SK-N-SH treated with all-trans-retinoic acid at 6 μM for 48 hours (cell line): Measurements from ENCODE around the gene PEX5L.

ENCODE experiments used
- ATAC-seq: fragments of 200-7000 bp; cut with Tn5 transposase; 3 replicates; pipeline ENCODE4 v1.9.1; 2020; ENCODE audit warnings: mild to moderate bottlenecking, moderate library complexity
- ARNTL ChIP-seq: fragments of 450-650 bp; formaldehyde crosslinking; IDR thresholded peaks from 2 replicates; pipeline ENCODE4 v1.5.0; 2020; ENCODE audit warnings: low read depth, mild to moderate bottlenecking, moderate library complexity, borderline replicate concordance
- BACH2 ChIP-seq: fragments of 250-450 bp; sonication (Bioruptor Pico); IDR thresholded peaks from 2 replicates; pipeline ENCODE4 v1.9.0; 2021; ENCODE audit warnings: mild to moderate bottlenecking, borderline replicate concordance
- CSDC2 ChIP-seq: fragments of 250-450 bp; sonication (Bioruptor Pico); IDR thresholded peaks from 2 replicates; pipeline ENCODE4 v1.5.0; 2020; ENCODE audit warnings: mild to moderate bottlenecking, moderate library complexity
- ESRRG ChIP-seq: fragments of 250-450 bp; sonication (Bioruptor Pico); IDR thresholded peaks from 2 replicates; pipeline ENCODE4 v1.6.1; 2021; ENCODE audit warnings: mild to moderate bottlenecking
- GLIS3 ChIP-seq: fragments of 250-450 bp; sonication (Bioruptor Pico); IDR thresholded peaks from 2 replicates; pipeline ENCODE4 v1.5.0; 2020; ENCODE audit warnings: mild to moderate bottlenecking, moderate library complexity
- ISL1 ChIP-seq: fragments of 250-450 bp; sonication (Bioruptor Pico); IDR thresholded peaks from 2 replicates; pipeline ENCODE4 v2.1.2; 2022; ENCODE audit warnings: mild to moderate bottlenecking, moderate library complexity
- OSR1 ChIP-seq: fragments of 250-450 bp; sonication (Bioruptor Pico); IDR thresholded peaks from 2 replicates; pipeline ENCODE4 v1.8.0; 2022; ENCODE audit warnings: moderate library complexity, mild to moderate bottlenecking, inconsistent platforms
- PPARA ChIP-seq: fragments of 250-450 bp; sonication (Bioruptor Pico); IDR thresholded peaks from 2 replicates; pipeline ENCODE4 v1.5.0; 2020; ENCODE audit warnings: mild to moderate bottlenecking, borderline replicate concordance
- RARB ChIP-seq: fragments of 250-450 bp; sonication (Bioruptor Pico); IDR thresholded peaks from 2 replicates; pipeline ENCODE4 v1.8.0; 2021; ENCODE audit warnings: mild to moderate bottlenecking, moderate library complexity
- SNAI2 ChIP-seq: fragments of 250-450 bp; sonication (Bioruptor Pico); IDR thresholded peaks from 2 replicates; pipeline ENCODE4 v1.5.0; 2020; ENCODE audit warnings: mild to moderate bottlenecking, moderate library complexity
- TCF4 ChIP-seq: fragments of 250-450 bp; sonication (Bioruptor Pico); IDR thresholded peaks from 2 replicates; pipeline ENCODE4 v1.8.0; 2021; ENCODE audit warnings: mild to moderate bottlenecking, moderate library complexity, borderline replicate concordance
- TOX ChIP-seq: fragments of 250-450 bp; sonication (Bioruptor Pico); IDR thresholded peaks from 2 replicates; pipeline ENCODE4 v1.8.0; 2021; ENCODE audit warnings: mild to moderate bottlenecking, moderate library complexity, borderline replicate concordance
- ZC3H10 ChIP-seq: fragments of 250-450 bp; sonication (Bioruptor Pico); IDR thresholded peaks from 2 replicates; pipeline ENCODE4 v1.5.1; 2021; ENCODE audit warnings: mild to moderate bottlenecking, moderate library complexity
- ZFP3 ChIP-seq: fragments of 250-450 bp; sonication (Bioruptor Pico); IDR thresholded peaks from 2 replicates; pipeline ENCODE4 v1.5.0; 2020; ENCODE audit warnings: mild to moderate bottlenecking, moderate library complexity
- ZFP30 ChIP-seq: fragments of 450-650 bp; formaldehyde crosslinking; IDR thresholded peaks from 2 replicates; pipeline ENCODE4 v1.5.0; 2022; ENCODE audit warnings: mild to moderate bottlenecking, moderate library complexity
- ZNF565 ChIP-seq: fragments of 450-650 bp; formaldehyde crosslinking; conservative IDR thresholded peaks from 2 replicates; pipeline ENCODE4 v1.5.0; 2020; ENCODE audit warnings: low read depth, mild to moderate bottlenecking, moderate library complexity
- TF ChIP-seq, protein P1 (sequence below): fragments of 250-450 bp; sonication (Bioruptor Pico); IDR thresholded peaks from 2 replicates; pipeline ENCODE4 v1.5.1; 2020; ENCODE audit warnings: low read depth, mild to moderate bottlenecking, moderate library complexity
- TF ChIP-seq, protein P2 (sequence below): fragments of 250-450 bp; sonication (Bioruptor Pico); IDR thresholded peaks from 2 replicates; pipeline ENCODE4 v1.8.0; 2021; ENCODE audit warnings: low read depth, mild to moderate bottlenecking, moderate library complexity, borderline replicate concordance
- TF ChIP-seq, protein P3 (sequence below): fragments of 250-450 bp; sonication (Bioruptor Pico); IDR thresholded peaks from 2 replicates; pipeline ENCODE4 v1.5.1; 2021; ENCODE audit warnings: mild to moderate bottlenecking, moderate library complexity
- TF ChIP-seq, protein P4 (sequence below): fragments of 250-450 bp; sonication (Bioruptor Pico); IDR thresholded peaks from 2 replicates; pipeline ENCODE4 v1.5.0; 2020; ENCODE audit warnings: mild to moderate bottlenecking, moderate library complexity
- TF ChIP-seq, protein P5 (sequence below): fragments of 250-450 bp; sonication (Bioruptor Pico); IDR thresholded peaks from 2 replicates; pipeline ENCODE4 v1.8.0; 2020; ENCODE audit warnings: mild to moderate bottlenecking, moderate library complexity, borderline replicate concordance

Gene PEX5L

DNA sequence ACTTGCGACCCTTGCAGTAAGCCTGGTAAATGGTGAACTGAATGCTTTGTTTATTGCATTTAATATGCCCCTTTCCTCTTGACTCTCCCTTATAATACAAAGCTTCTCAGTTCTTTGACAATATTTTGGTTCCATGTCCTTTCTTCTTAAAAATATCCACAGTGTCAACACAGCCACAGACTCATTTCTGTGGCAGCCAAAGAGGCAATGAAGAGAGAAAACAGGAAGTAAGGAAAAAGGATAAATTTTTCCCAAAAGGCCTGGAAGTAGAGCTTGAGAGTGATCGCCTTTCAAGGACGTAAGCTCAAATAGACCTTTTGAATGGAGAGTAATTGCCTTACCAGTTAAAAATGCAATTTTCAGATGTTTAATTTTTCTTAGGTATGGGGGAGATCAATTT, 59.4 kb downstream of the PEX5L start (continued):
- TF ChIP-seq, protein P1, sequence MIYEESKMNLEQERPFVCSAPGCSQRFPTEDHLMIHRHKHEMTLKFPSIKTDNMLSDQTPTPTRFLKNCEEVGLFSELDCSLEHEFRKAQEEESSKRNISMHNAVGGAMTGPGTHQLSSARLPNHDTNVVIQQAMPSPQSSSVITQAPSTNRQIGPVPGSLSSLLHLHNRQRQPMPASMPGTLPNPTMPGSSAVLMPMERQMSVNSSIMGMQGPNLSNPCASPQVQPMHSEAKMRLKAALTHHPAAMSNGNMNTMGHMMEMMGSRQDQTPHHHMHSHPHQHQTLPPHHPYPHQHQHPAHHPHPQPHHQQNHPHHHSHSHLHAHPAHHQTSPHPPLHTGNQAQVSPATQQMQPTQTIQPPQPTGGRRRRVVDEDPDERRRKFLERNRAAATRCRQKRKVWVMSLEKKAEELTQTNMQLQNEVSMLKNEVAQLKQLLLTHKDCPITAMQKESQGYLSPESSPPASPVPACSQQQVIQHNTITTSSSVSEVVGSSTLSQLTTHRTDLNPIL (CRISPR knock-in tag): no peak
- TF ChIP-seq OSR1 (no peak), ESRRG (CRISPR knock-in tag) (no peak)

DNA sequence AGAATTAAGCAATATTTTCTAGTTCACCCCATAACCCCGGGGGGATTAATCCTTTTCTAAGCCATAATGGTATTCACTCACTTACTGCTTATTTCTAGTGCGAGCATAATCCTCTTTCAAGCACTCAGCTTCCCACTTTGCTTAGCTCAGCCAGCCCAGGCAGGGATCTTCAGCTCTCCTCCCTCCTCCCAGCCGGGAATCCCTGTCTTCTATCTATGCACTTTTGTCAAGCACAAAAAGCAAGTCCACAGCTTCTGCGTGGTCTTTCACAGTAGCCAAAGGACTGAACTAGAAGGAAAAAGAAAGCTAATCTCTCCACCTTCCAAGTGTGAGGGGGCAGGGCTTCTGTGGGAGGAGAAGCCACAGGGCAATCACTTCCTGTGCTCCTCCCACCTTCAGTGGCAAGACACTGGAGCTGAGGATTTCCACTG, 62.8 kb downstream of the PEX5L start:
- no peak for ATAC-seq

DNA sequence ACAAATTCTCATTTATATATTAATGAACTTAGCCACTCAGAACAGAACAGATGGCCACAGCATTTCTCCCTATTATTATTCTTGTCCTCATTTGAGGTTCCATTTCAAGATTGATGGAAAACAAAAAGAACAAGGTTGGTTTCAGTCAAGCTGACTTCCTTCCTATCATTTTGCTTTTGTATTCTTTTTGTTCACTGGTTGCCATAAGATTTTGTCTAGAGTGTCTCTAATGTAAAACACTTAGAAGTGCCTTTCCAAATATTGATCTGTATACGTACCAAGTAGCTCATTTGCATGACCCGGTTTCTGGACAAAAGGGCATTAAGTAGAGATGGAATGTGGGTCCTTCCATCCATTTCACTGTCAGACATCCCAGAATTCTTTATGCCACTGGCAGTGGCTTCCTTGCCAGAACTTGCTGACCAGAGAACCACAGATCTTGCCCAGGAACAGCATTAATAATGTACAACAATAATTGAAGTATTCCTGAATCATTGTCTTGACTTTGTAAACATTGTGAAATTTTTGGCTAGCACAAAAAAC, 63.8 kb downstream of the PEX5L start:
- no peak for ATAC-seq
- no peak for TF ChIP-seq ZFP3 (CRISPR knock-in tag)
- TF ChIP-seq OSR1: no peak
- no peak for TF ChIP-seq ZNF565 (CRISPR knock-in tag)
- no peak for TF ChIP-seq ARNTL (CRISPR knock-in tag)
- TF ChIP-seq PPARA (CRISPR knock-in tag): no peak
- TF ChIP-seq, protein P2, sequence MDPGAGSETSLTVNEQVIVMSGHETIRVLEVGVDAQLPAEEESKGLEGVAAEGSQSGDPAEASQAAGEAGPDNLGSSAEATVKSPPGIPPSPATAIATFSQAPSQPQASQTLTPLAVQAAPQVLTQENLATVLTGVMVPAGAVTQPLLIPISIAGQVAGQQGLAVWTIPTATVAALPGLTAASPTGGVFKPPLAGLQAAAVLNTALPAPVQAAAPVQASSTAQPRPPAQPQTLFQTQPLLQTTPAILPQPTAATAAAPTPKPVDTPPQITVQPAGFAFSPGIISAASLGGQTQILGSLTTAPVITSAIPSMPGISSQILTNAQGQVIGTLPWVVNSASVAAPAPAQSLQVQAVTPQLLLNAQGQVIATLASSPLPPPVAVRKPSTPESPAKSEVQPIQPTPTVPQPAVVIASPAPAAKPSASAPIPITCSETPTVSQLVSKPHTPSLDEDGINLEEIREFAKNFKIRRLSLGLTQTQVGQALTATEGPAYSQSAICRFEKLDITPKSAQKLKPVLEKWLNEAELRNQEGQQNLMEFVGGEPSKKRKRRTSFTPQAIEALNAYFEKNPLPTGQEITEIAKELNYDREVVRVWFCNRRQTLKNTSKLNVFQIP (CRISPR knock-in tag): no peak
- TF ChIP-seq SNAI2: no peak
- TF ChIP-seq, protein P1 (CRISPR knock-in tag): no peak

More for the DNA sequence above, 62.8 kb downstream of the PEX5L start:
- TF ChIP-seq GLIS3 (no peak), BACH2 (no peak), ZC3H10 (CRISPR knock-in tag) (no peak), OSR1 (no peak), CSDC2 (CRISPR knock-in tag) (no peak), ZFP30 (CRISPR knock-in tag) (no peak), ZNF565 (CRISPR knock-in tag) (no peak), ESRRG (CRISPR knock-in tag) (no peak), SNAI2 (no peak), TOX (CRISPR knock-in tag) (no peak), RARB (CRISPR knock-in tag) (no peak), TCF4 (CRISPR knock-in tag) (no peak), ZFP3 (CRISPR knock-in tag) (no peak), ISL1 (CRISPR knock-in tag) (no peak)
- TF ChIP-seq, protein P2 (CRISPR knock-in tag): no peak
- TF ChIP-seq, protein P3, sequence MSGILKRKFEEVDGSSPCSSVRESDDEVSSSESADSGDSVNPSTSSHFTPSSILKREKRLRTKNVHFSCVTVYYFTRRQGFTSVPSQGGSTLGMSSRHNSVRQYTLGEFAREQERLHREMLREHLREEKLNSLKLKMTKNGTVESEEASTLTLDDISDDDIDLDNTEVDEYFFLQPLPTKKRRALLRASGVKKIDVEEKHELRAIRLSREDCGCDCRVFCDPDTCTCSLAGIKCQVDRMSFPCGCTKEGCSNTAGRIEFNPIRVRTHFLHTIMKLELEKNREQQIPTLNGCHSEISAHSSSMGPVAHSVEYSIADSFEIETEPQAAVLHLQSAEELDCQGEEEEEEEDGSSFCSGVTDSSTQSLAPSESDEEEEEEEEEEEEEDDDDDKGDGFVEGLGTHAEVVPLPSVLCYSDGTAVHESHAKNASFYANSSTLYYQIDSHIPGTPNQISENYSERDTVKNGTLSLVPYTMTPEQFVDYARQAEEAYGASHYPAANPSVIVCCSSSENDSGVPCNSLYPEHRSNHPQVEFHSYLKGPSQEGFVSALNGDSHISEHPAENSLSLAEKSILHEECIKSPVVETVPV (CRISPR knock-in tag): no peak
- TF ChIP-seq, protein P4, sequence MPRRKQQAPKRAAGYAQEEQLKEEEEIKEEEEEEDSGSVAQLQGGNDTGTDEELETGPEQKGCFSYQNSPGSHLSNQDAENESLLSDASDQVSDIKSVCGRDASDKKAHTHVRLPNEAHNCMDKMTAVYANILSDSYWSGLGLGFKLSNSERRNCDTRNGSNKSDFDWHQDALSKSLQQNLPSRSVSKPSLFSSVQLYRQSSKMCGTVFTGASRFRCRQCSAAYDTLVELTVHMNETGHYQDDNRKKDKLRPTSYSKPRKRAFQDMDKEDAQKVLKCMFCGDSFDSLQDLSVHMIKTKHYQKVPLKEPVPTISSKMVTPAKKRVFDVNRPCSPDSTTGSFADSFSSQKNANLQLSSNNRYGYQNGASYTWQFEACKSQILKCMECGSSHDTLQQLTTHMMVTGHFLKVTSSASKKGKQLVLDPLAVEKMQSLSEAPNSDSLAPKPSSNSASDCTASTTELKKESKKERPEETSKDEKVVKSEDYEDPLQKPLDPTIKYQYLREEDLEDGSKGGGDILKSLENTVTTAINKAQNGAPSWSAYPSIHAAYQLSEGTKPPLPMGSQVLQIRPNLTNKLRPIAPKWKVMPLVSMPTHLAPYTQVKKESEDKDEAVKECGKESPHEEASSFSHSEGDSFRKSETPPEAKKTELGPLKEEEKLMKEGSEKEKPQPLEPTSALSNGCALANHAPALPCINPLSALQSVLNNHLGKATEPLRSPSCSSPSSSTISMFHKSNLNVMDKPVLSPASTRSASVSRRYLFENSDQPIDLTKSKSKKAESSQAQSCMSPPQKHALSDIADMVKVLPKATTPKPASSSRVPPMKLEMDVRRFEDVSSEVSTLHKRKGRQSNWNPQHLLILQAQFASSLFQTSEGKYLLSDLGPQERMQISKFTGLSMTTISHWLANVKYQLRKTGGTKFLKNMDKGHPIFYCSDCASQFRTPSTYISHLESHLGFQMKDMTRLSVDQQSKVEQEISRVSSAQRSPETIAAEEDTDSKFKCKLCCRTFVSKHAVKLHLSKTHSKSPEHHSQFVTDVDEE (CRISPR knock-in tag): no peak
- TF ChIP-seq, protein P1 (CRISPR knock-in tag): no peak
- TF ChIP-seq, protein P5, sequence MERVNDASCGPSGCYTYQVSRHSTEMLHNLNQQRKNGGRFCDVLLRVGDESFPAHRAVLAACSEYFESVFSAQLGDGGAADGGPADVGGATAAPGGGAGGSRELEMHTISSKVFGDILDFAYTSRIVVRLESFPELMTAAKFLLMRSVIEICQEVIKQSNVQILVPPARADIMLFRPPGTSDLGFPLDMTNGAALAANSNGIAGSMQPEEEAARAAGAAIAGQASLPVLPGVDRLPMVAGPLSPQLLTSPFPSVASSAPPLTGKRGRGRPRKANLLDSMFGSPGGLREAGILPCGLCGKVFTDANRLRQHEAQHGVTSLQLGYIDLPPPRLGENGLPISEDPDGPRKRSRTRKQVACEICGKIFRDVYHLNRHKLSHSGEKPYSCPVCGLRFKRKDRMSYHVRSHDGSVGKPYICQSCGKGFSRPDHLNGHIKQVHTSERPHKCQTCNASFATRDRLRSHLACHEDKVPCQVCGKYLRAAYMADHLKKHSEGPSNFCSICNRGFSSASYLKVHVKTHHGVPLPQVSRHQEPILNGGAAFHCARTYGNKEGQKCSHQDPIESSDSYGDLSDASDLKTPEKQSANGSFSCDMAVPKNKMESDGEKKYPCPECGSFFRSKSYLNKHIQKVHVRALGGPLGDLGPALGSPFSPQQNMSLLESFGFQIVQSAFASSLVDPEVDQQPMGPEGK (CRISPR knock-in tag): no peak
